Upper lobe of left lung (tissue), 6 donors: Measurements from ENCODE around the gene TXNDC17. TPM values are rescaled to one million over a fixed set of nuclear protein-coding genes. Genes with fewer than 3 reads are reported as not detected.

ENCODE experiments used
- ATAC-seq, 2 donors: fragments of 200-7000 bp; cut with Tn5 transposase; one replicate each; pipeline ENCODE4 v1.9.1; 2022; ENCODE audit warnings: mild to moderate bottlenecking in 2 of 2, moderate library complexity in 2 of 2; ENCODE audit not compliant: low FRiP score in 2 of 2
- DNase-seq, 2 donors: peaks; one replicate each; pipeline ENCODE4 v3.0.0-alpha.2; 2019 to 2020
- H3K27ac ChIP-seq, 4 donors: fragments of 200-600 bp; sonication (generic); one replicate each; pipeline ENCODE4 v1.5.1; 2016 to 2019
- H3K27me3 ChIP-seq, 4 donors: fragments of 200-600 bp; sonication (generic); one replicate each; pipeline ENCODE4 v1.5.1; 2017 to 2019
- H3K36me3 ChIP-seq, 4 donors: fragments of 200-600 bp; sonication (generic); one replicate each; pipeline ENCODE4 v1.5.1; 2016 to 2019
- H3K4me1 ChIP-seq, 4 donors: fragments of 200-600 bp; sonication (generic); one replicate each; pipeline ENCODE4 v1.5.1; 2018 to 2019
- H3K4me3 ChIP-seq, 4 donors: fragments of 200-600 bp; sonication (generic); one replicate each; pipeline ENCODE4 v1.5.1; 2017 to 2019; ENCODE audit warnings: mild to moderate bottlenecking in 2 of 4, moderate library complexity in 1 of 4
- H3K9me3 ChIP-seq, 4 donors: fragments of 200-600 bp; sonication (generic); one replicate each; pipeline ENCODE4 v1.5.1; 2018 to 2019
- EP300 ChIP-seq, 4 donors: sonication (generic); formaldehyde crosslinking; IDR thresholded peaks; one replicate each; pipeline ENCODE4 v1.5.1; 2017; ENCODE audit warnings: antibody characterized with exemption in 4 of 4, control low read depth in 2 of 4
- POLR2A ChIP-seq, 4 donors: fragments of 450-650 bp; IDR thresholded peaks; one replicate each; pipeline ENCODE4 v1.5.1; 2016 to 2017; ENCODE audit warnings: antibody characterized with exemption in 4 of 4, mild to moderate bottlenecking in 2 of 4
- POLR2AphosphoS5 ChIP-seq, 2 donors: sonication (generic); formaldehyde crosslinking; IDR thresholded peaks; one replicate each; pipeline ENCODE4 v1.5.1; 2017; ENCODE audit warnings: antibody characterized with exemption in 2 of 2
- WGBS, 2 donors: methylation state at CpG; one replicate each; pipeline ENCODE4 v1.1.5; 2017 to 2018; 5-methylcytosine and 5-hydroxymethylcytosine counted together
- total RNA-seq, 6 donors: library from RNA; depleted of rRNA in 4 of 6; stranded (reverse); fragments of >200 nt in 4 of 6; gene quantifications; one replicate each; pipeline versions ENCODE4 v1.1.0 to v1.2.1, GENCODE V29; 2016 to 2021
- TF ChIP-seq, protein P1 (sequence below), 6 experiments: fragments of 450-650 bp in 4 of 6; fragments of 200-600 bp in 2 of 6; sonication (generic) in 2 of 6; IDR thresholded peaks; one replicate each; pipeline ENCODE4 v1.5.1; 2016 to 2019; ENCODE audit warnings: antibody characterized with exemption in 6 of 6
- donor health status: DM: no; HTN: no; CAD: no; lungs with moderate emphysema.
- donor health status: DM: no; HTN: yes; CAD: no; lungs with severe emphysema.

TXNDC17 gene
- total RNA-seq, 6 donors from 2014 or later: 36.7 to 176 (median 67.0) TPM

- H3K36me3 ChIP-seq: no peaks in the 10 kb centered on the region
- no peaks in the 10 kb centered on the region for H3K27me3 ChIP-seq
- no peak for TF ChIP-seq POLR2AphosphoS5 (IDR thresholded peaks at IDR 0.05)
- no peak for TF ChIP-seq POLR2A (IDR thresholded peaks at IDR 0.05)
- TF ChIP-seq, protein P1, sequence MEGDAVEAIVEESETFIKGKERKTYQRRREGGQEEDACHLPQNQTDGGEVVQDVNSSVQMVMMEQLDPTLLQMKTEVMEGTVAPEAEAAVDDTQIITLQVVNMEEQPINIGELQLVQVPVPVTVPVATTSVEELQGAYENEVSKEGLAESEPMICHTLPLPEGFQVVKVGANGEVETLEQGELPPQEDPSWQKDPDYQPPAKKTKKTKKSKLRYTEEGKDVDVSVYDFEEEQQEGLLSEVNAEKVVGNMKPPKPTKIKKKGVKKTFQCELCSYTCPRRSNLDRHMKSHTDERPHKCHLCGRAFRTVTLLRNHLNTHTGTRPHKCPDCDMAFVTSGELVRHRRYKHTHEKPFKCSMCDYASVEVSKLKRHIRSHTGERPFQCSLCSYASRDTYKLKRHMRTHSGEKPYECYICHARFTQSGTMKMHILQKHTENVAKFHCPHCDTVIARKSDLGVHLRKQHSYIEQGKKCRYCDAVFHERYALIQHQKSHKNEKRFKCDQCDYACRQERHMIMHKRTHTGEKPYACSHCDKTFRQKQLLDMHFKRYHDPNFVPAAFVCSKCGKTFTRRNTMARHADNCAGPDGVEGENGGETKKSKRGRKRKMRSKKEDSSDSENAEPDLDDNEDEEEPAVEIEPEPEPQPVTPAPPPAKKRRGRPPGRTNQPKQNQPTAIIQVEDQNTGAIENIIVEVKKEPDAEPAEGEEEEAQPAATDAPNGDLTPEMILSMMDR (IDR thresholded peaks at IDR 0.05): no peak
- no peak for TF ChIP-seq EP300 (IDR thresholded peaks at IDR 0.05)
- DNase-seq: no peak
- 85 to 90% methylated on average over 3 of the region's 3 CpGs for WGBS, 2 donors
- no peaks in the 10 kb centered on the region for H3K4me1 ChIP-seq
- H3K4me3 ChIP-seq: no peak overlapping the region
- no peaks in the 10 kb centered on the region for H3K9me3 ChIP-seq
- ATAC-seq: no peak
- H3K27ac ChIP-seq: no peak overlapping the region
Observed at GRCh38 chr17:6683730-6684459, 43.0 kb downstream of the TXNDC17 start.

DNA sequence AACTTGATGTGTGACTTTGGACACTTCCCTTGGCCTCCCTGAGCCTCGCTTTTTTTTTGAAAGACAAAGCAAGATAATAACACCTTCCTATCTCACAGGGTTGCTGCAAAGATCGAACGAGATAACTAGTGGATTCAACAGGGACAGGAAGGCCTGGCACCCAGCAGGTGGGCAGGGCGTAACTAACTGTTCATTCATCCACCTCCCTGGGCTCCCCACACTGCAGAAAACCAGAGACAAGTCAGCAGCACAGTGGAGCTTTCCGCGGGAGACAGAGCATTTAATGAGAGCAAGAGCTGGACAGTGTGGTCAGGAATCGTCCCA, 43.6 kb downstream of the TXNDC17 start:
- no peak for ATAC-seq

GRCh38 chr17:6684881-6685767, 44.3 kb downstream of the TXNDC17 start:
- H3K4me1 ChIP-seq: no peaks in the 10 kb centered on the region
- H3K9me3 ChIP-seq: no peaks in the 10 kb centered on the region
- 84 to 87% methylated on average over 9 to 14 of the region's 14 CpGs for WGBS, 2 donors
- no peaks in the 10 kb centered on the region for H3K27me3 ChIP-seq
- DNase-seq (no peak), ATAC-seq (no peak)
- no peak overlapping the region for H3K4me3 ChIP-seq
- H3K36me3 ChIP-seq: no peaks in the 10 kb centered on the region
- TF ChIP-seq EP300 (IDR thresholded peaks at IDR 0.05): no peak
- TF ChIP-seq POLR2AphosphoS5 (IDR thresholded peaks at IDR 0.05): no peak
- TF ChIP-seq, protein P1 (IDR thresholded peaks at IDR 0.05): no peak
- H3K27ac ChIP-seq: no peak overlapping the region

More for the DNA sequence above, 43.6 kb downstream of the TXNDC17 start:
- Histone ChIP-seq H3K36me3 (no peaks in the 10 kb centered on the region), H3K4me1 (no peaks in the 10 kb centered on the region), H3K27me3 (no peaks in the 10 kb centered on the region), H3K27ac (no peak overlapping the region), H3K9me3 (no peaks in the 10 kb centered on the region), H3K4me3 (no peak overlapping the region)
- no peak for DNase-seq
- 67 to 68% methylated on average over 7 of the region's 7 CpGs for WGBS, 2 donors
- TF ChIP-seq POLR2AphosphoS5 (IDR thresholded peaks at IDR 0.05): no peak
- TF ChIP-seq EP300 (IDR thresholded peaks at IDR 0.05): no peak
- no peak for TF ChIP-seq POLR2A (IDR thresholded peaks at IDR 0.05)
- TF ChIP-seq, protein P1 (IDR thresholded peaks at IDR 0.05): no peak

GRCh38 chr17:6686026-6686425, 45.2 kb downstream of the TXNDC17 start:
- H3K27ac ChIP-seq: no peak overlapping the region
- no peak for TF ChIP-seq POLR2AphosphoS5 (IDR thresholded peaks at IDR 0.05)
- no peak for DNase-seq
- no peak for ATAC-seq
- no peaks in the 10 kb centered on the region for H3K27me3 ChIP-seq
- H3K4me1 ChIP-seq: no peaks in the 10 kb centered on the region
- WGBS, 2 donors: 83 to 86% methylated on average over 3 to 4 of the region's 4 CpGs
- H3K9me3 ChIP-seq: no peaks in the 10 kb centered on the region
- H3K36me3 ChIP-seq: no peaks in the 10 kb centered on the region
- H3K4me3 ChIP-seq: no peak overlapping the region

DNA sequence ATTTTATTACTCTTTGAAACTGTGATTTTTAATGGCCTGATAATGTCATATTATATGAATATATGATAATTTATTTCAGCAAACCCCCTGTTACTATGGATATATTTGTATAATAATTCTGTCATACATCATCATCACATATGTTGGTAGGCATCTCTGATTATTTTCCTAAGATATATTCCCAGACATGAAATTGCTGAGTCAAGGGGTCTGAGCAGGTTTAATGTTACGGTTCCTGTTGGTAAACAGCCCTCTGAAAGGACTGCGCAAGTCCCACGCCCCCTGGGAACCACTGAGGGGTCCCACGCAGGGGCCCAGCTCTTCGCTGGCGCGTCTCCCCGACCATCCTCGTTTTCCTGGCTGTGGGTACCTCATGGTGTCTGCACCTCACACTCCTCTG, 48.1 kb downstream of the TXNDC17 start:
- ATAC-seq (no peak), DNase-seq (no peak)
- Histone ChIP-seq H3K4me1 (no peaks in the 10 kb centered on the region), H3K9me3 (no peaks in the 10 kb centered on the region), H3K27ac (no peak overlapping the region), H3K27me3 (no peaks in the 10 kb centered on the region), H3K4me3 (no peak overlapping the region), H3K36me3 (no peaks in the 10 kb centered on the region)
- TF ChIP-seq POLR2AphosphoS5 (IDR thresholded peaks at IDR 0.05) (no peak), POLR2A (IDR thresholded peaks at IDR 0.05) (no peak), EP300 (IDR thresholded peaks at IDR 0.05) (no peak)
- TF ChIP-seq, protein P1 (IDR thresholded peaks at IDR 0.05): no peak
- 87 to 89% methylated on average over 9 of the region's 9 CpGs for WGBS, 2 donors
